Prostate gland (tissue), 2 donors: ENCODE data around the gene GABRB2. TPM values are rescaled to one million over a fixed set of nuclear protein-coding genes. Genes with fewer than 3 reads are reported as not detected.
A peak's percentile ranks its signal among the peaks of the same experiment; 100 is the strongest.

Experiments
- DNase-seq: peaks from one replicate; pipeline ENCODE4 v3.0.0-alpha.2; 2019; ENCODE audit warnings: low spot score
- H3K27ac ChIP-seq, 2 donors: fragments of 200-600 bp; sonication (generic); 2 replicates each; pipeline ENCODE4 v1.5.1; 2017 to 2019
- H3K27me3 ChIP-seq: fragments of 200-600 bp; sonication (generic); replicated peaks from 2 replicates; pipeline ENCODE4 v1.5.1; 2019; ENCODE audit not compliant: insufficient read depth
- H3K36me3 ChIP-seq, 2 donors: fragments of 200-600 bp; sonication (generic); 1 replicate in 1 of 2; 2 replicates in 1 of 2; pipeline versions ENCODE4 v1.5.1 to v1.8.1; 2017 to 2019
- H3K4me1 ChIP-seq: fragments of 200-600 bp; sonication (generic); replicated peaks from 2 replicates; pipeline ENCODE4 v1.5.1; 2019
- H3K4me3 ChIP-seq, 2 donors: fragments of 200-600 bp; sonication (generic); 2 replicates each; pipeline ENCODE4 v1.5.1; 2017 to 2019
- H3K9me3 ChIP-seq: fragments of 200-600 bp; sonication (generic); 2 replicates; pipeline ENCODE4 v1.5.1; 2017
- POLR2A ChIP-seq: fragments of 450-650 bp; IDR thresholded peaks from one replicate; pipeline ENCODE4 v1.6.1; 2016; ENCODE audit warnings: antibody characterized with exemption, mild to moderate bottlenecking
- POLR2AphosphoS5 ChIP-seq: sonication (generic); formaldehyde crosslinking; IDR thresholded peaks from one replicate; pipeline ENCODE4 v1.6.1; 2017; ENCODE audit warnings: antibody characterized with exemption
- WGBS: methylation state at CpG from one replicate; pipeline ENCODE4 v1.1.5; 2018; 5-methylcytosine and 5-hydroxymethylcytosine counted together
- intact Hi-C: fragments of 100-400 bp; cut with DNase I; formaldehyde crosslinking; loops from one replicate; pipeline ENCODE4 v1.14.2; 2022
- total RNA-seq, 2 donors: library from RNA; depleted of rRNA; stranded (reverse); fragments of >200 nt; gene quantifications; one replicate each; pipeline ENCODE4 v1.1.0, GENCODE V29; 2016
- TF ChIP-seq, protein P1 (sequence below), 4 experiments: fragments of 200-600 bp in 2 of 4; fragments of 450-650 bp in 2 of 4; sonication (generic) in 2 of 4; IDR thresholded peaks; 1 replicate in 3 of 4; 2 replicates in 1 of 4; pipeline ENCODE4 v1.5.1; 2016 to 2019; ENCODE audit warnings: antibody characterized with exemption in 4 of 4, mild to moderate bottlenecking in 2 of 4, moderate library complexity in 2 of 4

GABRB2 gene
- total RNA-seq, 2 donors from 2014 or later = 1.1 TPM; not detected in 1

DNA sequence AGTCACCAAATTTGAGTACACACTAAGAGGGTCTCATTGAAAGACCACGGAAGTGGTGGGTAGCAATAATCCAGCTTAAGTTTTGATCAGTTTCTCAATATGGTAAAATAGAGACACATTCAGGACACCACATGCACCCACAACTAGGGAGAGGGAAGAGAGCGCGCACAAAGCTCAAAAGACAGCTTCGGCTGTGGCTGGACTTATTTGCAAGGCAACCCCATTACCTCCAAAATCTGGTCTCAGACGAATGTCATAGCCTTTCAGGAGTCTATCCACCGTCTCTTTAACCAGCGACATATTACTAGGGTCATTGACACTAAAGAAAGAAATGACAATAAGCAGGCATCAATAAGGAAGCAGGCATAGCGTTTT is 443 bp downstream of the GABRB2 start:
- Histone ChIP-seq H3K4me1 (no peaks in the 10 kb centered on the region), H3K9me3 (no peaks in the 10 kb centered on the region), H3K27ac (no peak overlapping the region), H3K36me3 (no peaks in the 10 kb centered on the region), H3K4me3 (no peak overlapping the region), H3K27me3 (peaks cover 21% of the 10 kb centered on the region)
- no peak for DNase-seq
- intact Hi-C loops = loop anchor here (10.0 kb wide), 1 partner anchor 1859 kb away; no protein-coding TSS in a partner anchor
- WGBS = 6% methylated on average over 8 of the region's 8 CpGs
- no peak for TF ChIP-seq POLR2AphosphoS5
- TF ChIP-seq POLR2A = no peak
- TF ChIP-seq, protein P1, sequence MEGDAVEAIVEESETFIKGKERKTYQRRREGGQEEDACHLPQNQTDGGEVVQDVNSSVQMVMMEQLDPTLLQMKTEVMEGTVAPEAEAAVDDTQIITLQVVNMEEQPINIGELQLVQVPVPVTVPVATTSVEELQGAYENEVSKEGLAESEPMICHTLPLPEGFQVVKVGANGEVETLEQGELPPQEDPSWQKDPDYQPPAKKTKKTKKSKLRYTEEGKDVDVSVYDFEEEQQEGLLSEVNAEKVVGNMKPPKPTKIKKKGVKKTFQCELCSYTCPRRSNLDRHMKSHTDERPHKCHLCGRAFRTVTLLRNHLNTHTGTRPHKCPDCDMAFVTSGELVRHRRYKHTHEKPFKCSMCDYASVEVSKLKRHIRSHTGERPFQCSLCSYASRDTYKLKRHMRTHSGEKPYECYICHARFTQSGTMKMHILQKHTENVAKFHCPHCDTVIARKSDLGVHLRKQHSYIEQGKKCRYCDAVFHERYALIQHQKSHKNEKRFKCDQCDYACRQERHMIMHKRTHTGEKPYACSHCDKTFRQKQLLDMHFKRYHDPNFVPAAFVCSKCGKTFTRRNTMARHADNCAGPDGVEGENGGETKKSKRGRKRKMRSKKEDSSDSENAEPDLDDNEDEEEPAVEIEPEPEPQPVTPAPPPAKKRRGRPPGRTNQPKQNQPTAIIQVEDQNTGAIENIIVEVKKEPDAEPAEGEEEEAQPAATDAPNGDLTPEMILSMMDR (IDR thresholded peaks at IDR 0.05) = no peak

DNA sequence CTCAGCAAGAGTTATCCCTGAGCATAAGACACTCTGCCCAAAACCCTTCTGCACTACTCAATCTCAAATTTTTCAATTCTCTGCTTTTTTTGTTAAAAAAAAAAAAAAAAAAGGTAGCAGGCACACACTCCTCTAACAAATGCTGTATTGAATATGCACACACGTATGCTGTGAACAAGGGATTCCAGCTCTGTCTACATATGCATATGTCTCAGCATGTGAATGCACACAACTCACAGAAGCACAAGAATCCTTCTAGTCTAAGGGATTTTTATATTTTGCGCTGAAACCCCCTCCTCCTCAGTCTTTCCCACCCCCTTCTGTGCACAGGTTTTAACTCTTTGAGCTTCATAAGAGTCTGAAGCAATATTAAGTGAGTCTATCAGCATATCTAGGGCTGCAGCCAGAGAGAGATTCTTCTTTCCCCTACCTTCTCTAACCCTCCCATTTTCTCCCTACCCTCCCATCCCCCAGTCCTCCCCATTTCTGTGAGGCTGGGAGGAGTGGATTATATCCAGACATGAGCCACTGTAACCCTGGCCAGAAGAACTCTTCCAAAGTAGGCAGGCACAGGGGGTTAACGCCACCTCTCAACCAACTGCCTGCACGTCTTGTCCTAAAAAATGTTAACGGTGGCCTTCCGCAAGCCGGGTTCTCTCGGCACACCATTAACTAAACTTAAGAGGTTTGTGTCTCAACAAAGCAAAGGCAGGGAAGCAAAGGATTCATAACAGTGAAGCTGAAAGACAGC is 1.0 kb downstream of the GABRB2 start:
- no peak overlapping the region for H3K4me3 ChIP-seq
- intact Hi-C loops = loop anchor here (10.0 kb wide), 1 partner anchor 1859 kb away; no protein-coding TSS in a partner anchor

DNA sequence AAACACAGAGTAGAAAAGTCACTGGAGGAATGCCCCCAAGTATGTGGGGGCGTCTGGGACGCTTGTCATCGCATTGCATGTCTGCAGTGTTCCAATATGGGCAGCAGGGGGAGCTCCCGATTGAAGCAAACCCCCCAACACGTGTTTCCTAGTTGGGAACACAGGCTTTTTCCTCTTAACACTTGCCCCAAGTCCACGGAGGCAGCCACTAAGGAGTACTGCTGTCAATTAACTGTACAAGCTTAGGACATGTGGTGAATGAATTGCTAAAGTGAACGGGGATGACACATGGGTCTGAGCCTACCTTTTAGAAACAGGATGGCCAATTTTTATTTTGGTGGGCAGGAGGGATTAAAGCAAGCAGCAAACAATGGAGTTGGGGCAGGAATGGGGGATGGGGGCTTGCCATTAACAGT is 2.2 kb downstream of the GABRB2 start:
- no peak for TF ChIP-seq POLR2A
- TF ChIP-seq POLR2AphosphoS5 = no peak
- TF ChIP-seq, protein P1 (IDR thresholded peaks at IDR 0.05) = peak in 3 of 4 experiments; percentile 15 to 43 (median 41)
- intact Hi-C loops = loop anchor here (10.0 kb wide), 1 partner anchor 1860 kb away; no protein-coding TSS in a partner anchor

More for the DNA sequence above, 1.0 kb downstream of the GABRB2 start:
- Histone ChIP-seq H3K9me3 (no peaks in the 10 kb centered on the region), H3K4me1 (no peaks in the 10 kb centered on the region), H3K36me3 (no peaks in the 10 kb centered on the region), H3K27me3 (peaks cover 21% of the 10 kb centered on the region), H3K27ac (no peak overlapping the region)
- DNase-seq = no peak
- TF ChIP-seq POLR2A (no peak), POLR2AphosphoS5 (no peak)
- TF ChIP-seq, protein P1 (IDR thresholded peaks at IDR 0.05) = no peak
- WGBS = 18% methylated on average over 8 of the region's 8 CpGs

DNA sequence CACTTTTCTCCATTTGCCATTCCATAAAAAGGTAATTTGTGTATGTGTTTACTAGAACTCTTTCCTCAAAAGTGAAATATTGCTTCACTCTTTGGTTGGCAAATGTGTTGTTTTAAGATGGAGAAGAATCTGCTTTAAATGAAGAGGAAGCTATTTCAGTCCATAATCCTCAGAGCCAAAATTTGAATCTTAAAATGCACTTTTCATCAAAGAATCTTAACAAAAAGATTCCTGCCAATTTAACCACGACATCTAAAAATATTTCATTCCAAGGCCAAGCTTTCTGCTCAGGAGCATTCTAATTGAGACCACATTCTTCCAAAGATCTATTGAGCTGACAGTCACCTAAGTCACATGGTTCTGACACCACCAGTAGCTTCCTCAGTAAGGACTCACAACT is 7.5 kb downstream of the GABRB2 start:
- WGBS = 60% methylated on average over 1 of the region's 1 CpG
- Histone ChIP-seq H3K27ac (no peak overlapping the region), H3K27me3 (no peaks in the 10 kb centered on the region), H3K36me3 (no peaks in the 10 kb centered on the region), H3K4me3 (no peak overlapping the region), H3K9me3 (no peaks in the 10 kb centered on the region), H3K4me1 (no peaks in the 10 kb centered on the region)
- DNase-seq = no peak
- TF ChIP-seq POLR2A (no peak), POLR2AphosphoS5 (no peak)
- TF ChIP-seq, protein P1 (IDR thresholded peaks at IDR 0.05) = no peak
- intact Hi-C loops = no loop called here

More for the DNA sequence above, 2.2 kb downstream of the GABRB2 start:
- Histone ChIP-seq H3K4me1 (no peaks in the 10 kb centered on the region), H3K27me3 (peaks cover 21% of the 10 kb centered on the region), H3K9me3 (no peaks in the 10 kb centered on the region), H3K4me3 (no peak overlapping the region), H3K36me3 (no peaks in the 10 kb centered on the region), H3K27ac (no peak overlapping the region)
- WGBS = 5% methylated on average over 7 of the region's 7 CpGs
- no peak for DNase-seq

DNA sequence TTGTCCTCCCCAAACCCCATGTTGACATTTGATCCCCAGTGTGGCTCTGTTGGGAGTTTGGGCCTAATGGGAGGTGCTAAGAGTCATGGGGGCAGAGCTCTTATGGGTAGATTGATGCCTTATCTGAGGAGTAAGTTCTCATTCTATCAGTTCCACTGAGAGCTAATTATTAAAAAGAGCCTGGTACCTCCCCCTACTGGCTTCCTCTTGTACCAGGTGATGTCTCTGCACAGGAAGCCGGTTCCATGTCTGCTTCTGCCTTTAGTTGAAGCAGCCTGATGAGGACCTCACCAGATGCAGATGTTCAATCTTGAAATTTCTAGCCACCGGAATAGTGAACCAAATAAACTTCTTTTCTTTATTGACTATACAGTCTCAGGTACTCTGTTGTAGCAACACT is 10.8 kb downstream of the GABRB2 start:
- Histone ChIP-seq H3K4me1 (no peaks in the 10 kb centered on the region), H3K27ac (no peak overlapping the region), H3K4me3 (no peak overlapping the region), H3K9me3 (no peaks in the 10 kb centered on the region), H3K36me3 (no peaks in the 10 kb centered on the region), H3K27me3 (no peaks in the 10 kb centered on the region)
- DNase-seq = no peak
- intact Hi-C loops = no loop called here
- WGBS = 93% methylated on average over 2 of the region's 2 CpGs
- TF ChIP-seq POLR2AphosphoS5 (no peak), POLR2A (no peak)
- TF ChIP-seq, protein P1 (IDR thresholded peaks at IDR 0.05) = no peak
